HUES6 (cell line): ENCODE data around the gene EEFSEC.

Experiments used
- H3K27ac ChIP-seq: 2 replicates; pipeline ENCODE4 v1.7.0; 2013; ENCODE audit warnings: low read depth, mild to moderate bottlenecking, low read length, inconsistent platforms
- H3K27me3 ChIP-seq: 2 replicates; pipeline ENCODE4 v1.6.1; 2013; ENCODE audit warnings: low read length; ENCODE audit not compliant: control insufficient read depth, insufficient read depth
- H3K36me3 ChIP-seq: 2 replicates; pipeline ENCODE4 v1.6.1; 2013; ENCODE audit warnings: low read length; ENCODE audit not compliant: control insufficient read depth, insufficient read depth
- H3K4me1 ChIP-seq: 2 replicates; pipeline ENCODE4 v1.6.1; 2013; ENCODE audit warnings: low read length; ENCODE audit not compliant: control insufficient read depth, insufficient read depth
- H3K4me3 ChIP-seq: 2 replicates; pipeline ENCODE4 v1.5.1; 2013; ENCODE audit warnings: low read depth, low read length
- H3K9ac ChIP-seq: one replicate; pipeline ENCODE4 v1.6.1; 2013; ENCODE audit warnings: mild to moderate bottlenecking, low read length
- H3K9me3 ChIP-seq: 2 replicates; pipeline ENCODE4 v1.6.1; 2013; ENCODE audit warnings: low read depth, low read length; ENCODE audit not compliant: control insufficient read depth, insufficient read depth

The EEFSEC gene

DNA sequence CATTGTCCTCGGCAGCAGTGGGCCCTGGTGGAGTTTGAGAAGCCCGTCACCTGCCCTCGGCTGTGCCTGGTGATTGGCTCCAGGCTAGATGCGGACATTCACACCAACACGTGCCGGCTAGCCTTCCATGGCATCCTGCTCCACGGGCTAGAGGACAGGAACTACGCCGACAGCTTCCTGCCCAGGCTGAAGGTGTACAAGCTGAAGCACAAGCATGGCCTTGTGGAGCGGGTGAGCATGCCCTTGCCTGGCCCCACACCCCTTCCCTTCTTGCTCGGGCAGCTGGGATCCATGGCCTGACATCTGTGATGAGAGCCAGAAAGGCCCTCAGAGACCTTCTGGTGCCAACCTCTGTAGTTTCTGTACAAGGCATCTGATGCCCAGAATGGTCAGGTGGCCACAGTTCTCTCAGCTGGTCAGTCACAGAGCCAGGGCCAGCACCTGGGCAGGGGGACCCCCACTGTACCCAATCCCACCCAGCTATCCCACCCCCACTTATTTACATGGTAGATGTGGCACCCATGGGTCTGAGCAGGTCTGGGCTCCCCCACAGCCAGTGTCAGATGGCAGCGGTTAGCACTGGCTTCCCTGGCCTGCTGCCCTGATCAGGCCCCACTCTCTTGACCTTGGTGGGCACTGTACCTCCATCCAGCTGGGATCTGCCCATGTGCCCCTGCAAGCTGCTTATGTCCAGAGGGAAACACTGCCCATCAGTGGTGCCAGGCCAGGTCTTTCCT, 188.5 kb downstream of the EEFSEC start:
- H3K4me1 ChIP-seq = peaks cover 17% of the 10 kb centered on the region; the same call in 1 of the 2 replicates
- H3K9me3 ChIP-seq = no peaks in the 10 kb centered on the region
- no peak overlapping the region for H3K4me3 ChIP-seq
- H3K36me3 ChIP-seq = peaks cover 8% of the 10 kb centered on the region; the same call in 1 of the 2 replicates
- H3K27ac ChIP-seq = no peak overlapping the region
- no peak overlapping the region for H3K9ac ChIP-seq
- no peaks in the 10 kb centered on the region for H3K27me3 ChIP-seq

- H3K36me3 ChIP-seq = peaks cover 8% of the 10 kb centered on the region; the same call in 1 of the 2 replicates
- no peak overlapping the region for H3K4me3 ChIP-seq
- no peaks in the 10 kb centered on the region for H3K27me3 ChIP-seq
- no peaks in the 10 kb centered on the region for H3K9me3 ChIP-seq
- no peak overlapping the region for H3K9ac ChIP-seq
- peaks cover 17% of the 10 kb centered on the region; the same call in 1 of the 2 replicates for H3K4me1 ChIP-seq
- H3K27ac ChIP-seq = no peak overlapping the region
Measured at GRCh38 chr3:128342701-128343180, 189.5 kb downstream of the EEFSEC start.

DNA sequence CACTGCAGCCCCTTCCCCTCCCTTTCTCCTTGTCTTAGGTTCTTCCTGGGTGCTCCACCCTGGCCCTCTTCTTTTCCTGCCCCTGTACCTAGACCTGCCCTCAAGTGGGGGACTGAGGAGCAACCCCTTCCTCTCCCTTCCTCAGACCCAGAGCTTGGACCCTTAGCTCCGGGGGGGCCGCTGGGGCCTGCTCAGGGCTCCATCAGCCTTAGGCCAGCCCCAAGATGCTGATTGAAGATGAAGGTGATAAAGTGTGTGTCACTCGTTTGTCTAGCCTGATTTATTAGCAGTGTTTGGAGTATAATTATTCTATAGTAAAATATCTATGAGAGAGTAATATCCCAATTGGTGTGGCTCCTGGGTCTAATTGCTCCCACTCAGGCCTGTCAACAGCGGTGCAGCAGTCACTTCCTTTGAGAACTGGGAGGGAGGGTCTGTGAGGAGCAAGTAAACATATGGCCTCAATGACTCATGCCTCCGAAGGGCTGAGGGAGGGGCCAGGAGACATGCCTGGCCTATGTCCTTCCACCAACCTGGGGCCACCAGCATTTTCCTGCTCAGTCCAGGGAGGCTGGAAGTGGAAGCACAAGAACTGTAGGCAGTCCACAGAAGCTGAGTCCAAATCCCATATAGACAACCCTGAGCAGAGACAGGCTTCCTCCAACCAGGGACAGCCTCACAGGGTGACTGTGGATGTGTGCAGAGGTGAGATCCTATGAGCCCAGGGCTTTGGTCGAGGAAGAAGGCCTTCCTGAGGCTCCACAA, 190.2 kb downstream of the EEFSEC start:
- H3K4me3 ChIP-seq = no peak overlapping the region; the same call in 1 of the 2 replicates
- no peaks in the 10 kb centered on the region for H3K27me3 ChIP-seq
- H3K36me3 ChIP-seq = peaks cover 8% of the 10 kb centered on the region; the same call in 1 of the 2 replicates
- no peak overlapping the region for H3K9ac ChIP-seq
- peaks cover 17% of the 10 kb centered on the region; the same call in 1 of the 2 replicates for H3K4me1 ChIP-seq
- H3K9me3 ChIP-seq = no peaks in the 10 kb centered on the region
- no peak overlapping the region for H3K27ac ChIP-seq

- Histone ChIP-seq H3K36me3 (peaks cover 8% of the 10 kb centered on the region; the same call in 1 of the 2 replicates), H3K27me3 (no peaks in the 10 kb centered on the region), H3K27ac (no peak overlapping the region), H3K9me3 (no peaks in the 10 kb centered on the region), H3K4me3 (no peak overlapping the region; the same call in 1 of the 2 replicates), H3K4me1 (peaks cover 21% of the 10 kb centered on the region), H3K9ac (no peak overlapping the region)
Measured at GRCh38 chr3:128344052-128344735, 190.9 kb downstream of the EEFSEC start.

- no peaks in the 10 kb centered on the region for H3K27me3 ChIP-seq
- no peak overlapping the region for H3K27ac ChIP-seq
Measured at GRCh38 chr3:128345196-128345595, 191.9 kb downstream of the EEFSEC start.

GRCh38 chr3:128346562-128346961, 193.3 kb downstream of the EEFSEC start:
- Histone ChIP-seq H3K9me3 (no peaks in the 10 kb centered on the region), H3K4me3 (no peak overlapping the region), H3K4me1 (peaks cover 22% of the 10 kb centered on the region), H3K36me3 (peaks cover 5% of the 10 kb centered on the region; the same call in 1 of the 2 replicates), H3K9ac (no peak overlapping the region), H3K27ac (no peak overlapping the region), H3K27me3 (no peaks in the 10 kb centered on the region)

More at GRCh38 chr3:128345196-128345595, 191.9 kb downstream of the EEFSEC start:
- Histone ChIP-seq H3K36me3 (peaks cover 8% of the 10 kb centered on the region; the same call in 1 of the 2 replicates), H3K9me3 (no peaks in the 10 kb centered on the region), H3K4me3 (no peak overlapping the region), H3K9ac (no peak overlapping the region), H3K4me1 (peaks cover 22% of the 10 kb centered on the region)

DNA sequence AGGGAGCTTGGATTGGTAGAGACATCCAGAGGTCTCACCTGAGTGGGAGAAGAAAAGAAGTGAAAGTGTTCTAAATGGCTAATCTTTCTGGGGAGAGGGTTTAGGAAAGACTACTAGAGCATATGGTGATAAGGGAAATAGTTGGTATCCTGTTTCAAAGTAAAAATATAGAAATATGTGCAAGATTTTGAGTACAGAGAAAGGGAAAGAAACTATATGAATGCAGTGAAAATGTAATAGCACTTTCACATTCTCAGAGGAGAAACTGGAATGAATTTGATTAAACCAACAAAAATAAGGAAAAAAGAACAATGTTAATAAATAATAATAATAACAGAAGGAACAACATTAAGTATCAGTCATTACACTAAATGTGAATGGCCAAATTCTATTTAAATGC, 194.0 kb downstream of the EEFSEC start:
- Histone ChIP-seq H3K9ac (no peak overlapping the region), H3K36me3 (peaks cover 2% of the 10 kb centered on the region; the same call in 1 of the 2 replicates), H3K27me3 (no peaks in the 10 kb centered on the region), H3K4me3 (no peak overlapping the region), H3K4me1 (peaks cover 22% of the 10 kb centered on the region), H3K9me3 (no peaks in the 10 kb centered on the region), H3K27ac (no peak overlapping the region)

GRCh38 chr3:128348075-128348474, 194.8 kb downstream of the EEFSEC start:
- no peak overlapping the region for H3K27ac ChIP-seq
- H3K4me1 ChIP-seq = peaks cover 22% of the 10 kb centered on the region

GRCh38 chr3:128348805-128349531, 195.7 kb downstream of the EEFSEC start:
- Histone ChIP-seq H3K36me3 (no peaks in the 10 kb centered on the region), H3K4me1 (peaks cover 13% of the 10 kb centered on the region), H3K4me3 (no peak overlapping the region), H3K9ac (no peak overlapping the region), H3K27ac (no peak overlapping the region), H3K9me3 (no peaks in the 10 kb centered on the region), H3K27me3 (no peaks in the 10 kb centered on the region)

More at GRCh38 chr3:128348075-128348474, 194.8 kb downstream of the EEFSEC start:
- Histone ChIP-seq H3K9ac (no peak overlapping the region), H3K9me3 (no peaks in the 10 kb centered on the region), H3K27me3 (no peaks in the 10 kb centered on the region), H3K4me3 (no peak overlapping the region), H3K36me3 (no peaks in the 10 kb centered on the region)

- Histone ChIP-seq H3K36me3 (no peaks in the 10 kb centered on the region), H3K27ac (no peak overlapping the region), H3K27me3 (no peaks in the 10 kb centered on the region), H3K4me3 (no peak overlapping the region), H3K9ac (no peak overlapping the region), H3K9me3 (no peaks in the 10 kb centered on the region), H3K4me1 (peaks cover 12% of the 10 kb centered on the region)
Measured at GRCh38 chr3:128349963-128350599, 196.8 kb downstream of the EEFSEC start.
